ENCODE data around the gene PARD3B. TPM values are rescaled to one million over a fixed set of nuclear protein-coding genes. Genes with fewer than 3 reads are reported as not detected.

Gene PARD3B
- total and polyA plus RNA-seq, 3 donors from 2014 or later, result 14.6 to 36.8 (median 29.6) TPM

DNA sequence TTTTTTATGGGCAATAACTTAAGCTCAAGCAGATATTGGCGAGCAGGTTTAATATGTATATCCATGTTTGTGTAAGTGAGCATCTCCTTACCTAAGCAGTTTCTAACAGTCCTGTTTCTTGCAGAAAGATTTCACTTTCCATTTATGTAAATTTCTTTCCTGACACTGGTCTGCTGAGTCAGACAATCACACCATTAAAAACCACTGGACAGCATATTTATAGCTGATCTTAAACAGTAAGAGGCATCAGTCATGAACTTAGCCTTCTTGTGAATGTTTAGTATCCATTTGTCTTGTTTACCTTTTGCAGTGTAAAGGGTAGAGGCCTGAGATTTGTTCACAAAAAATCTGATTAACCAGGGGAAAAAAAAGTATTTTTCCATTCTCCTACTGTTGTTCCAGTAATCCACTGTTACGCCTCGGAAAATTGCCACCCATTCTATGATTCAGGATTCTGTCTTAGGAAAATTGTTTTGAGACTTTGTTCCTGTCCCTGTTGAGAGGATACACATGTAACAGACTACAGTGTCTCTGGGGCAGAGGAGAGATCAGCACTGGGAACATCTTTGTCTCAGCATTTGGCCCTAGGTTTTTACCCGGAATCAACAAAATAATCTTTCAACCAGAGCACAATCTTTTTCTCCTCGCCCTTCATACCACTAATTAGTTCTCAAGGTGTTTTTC, 616.0 kb downstream of the PARD3B start:
- Histone ChIP-seq H3K4me3 (no peak overlapping the region), H3K27ac (no peak overlapping the region), H3K9me3 (no peaks in the 10 kb centered on the region), H3K36me3 (ENCODE audit: low read depth, missing control alignments) (no peaks in the 10 kb centered on the region), H3K27me3 (no peaks in the 10 kb centered on the region), H3K4me1 (no peaks in the 10 kb centered on the region)
- intact Hi-C loops (cut with DNase I; ENCODE audit: low total_unique reads), result no loop called here
- WGBS, 2 donors, result 77 to 81% methylated on average over 5 of the region's 5 CpGs
- no peak for TF ChIP-seq POLR2A (IDR thresholded peaks at IDR 0.05)
- TF ChIP-seq, protein P1, sequence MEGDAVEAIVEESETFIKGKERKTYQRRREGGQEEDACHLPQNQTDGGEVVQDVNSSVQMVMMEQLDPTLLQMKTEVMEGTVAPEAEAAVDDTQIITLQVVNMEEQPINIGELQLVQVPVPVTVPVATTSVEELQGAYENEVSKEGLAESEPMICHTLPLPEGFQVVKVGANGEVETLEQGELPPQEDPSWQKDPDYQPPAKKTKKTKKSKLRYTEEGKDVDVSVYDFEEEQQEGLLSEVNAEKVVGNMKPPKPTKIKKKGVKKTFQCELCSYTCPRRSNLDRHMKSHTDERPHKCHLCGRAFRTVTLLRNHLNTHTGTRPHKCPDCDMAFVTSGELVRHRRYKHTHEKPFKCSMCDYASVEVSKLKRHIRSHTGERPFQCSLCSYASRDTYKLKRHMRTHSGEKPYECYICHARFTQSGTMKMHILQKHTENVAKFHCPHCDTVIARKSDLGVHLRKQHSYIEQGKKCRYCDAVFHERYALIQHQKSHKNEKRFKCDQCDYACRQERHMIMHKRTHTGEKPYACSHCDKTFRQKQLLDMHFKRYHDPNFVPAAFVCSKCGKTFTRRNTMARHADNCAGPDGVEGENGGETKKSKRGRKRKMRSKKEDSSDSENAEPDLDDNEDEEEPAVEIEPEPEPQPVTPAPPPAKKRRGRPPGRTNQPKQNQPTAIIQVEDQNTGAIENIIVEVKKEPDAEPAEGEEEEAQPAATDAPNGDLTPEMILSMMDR (IDR thresholded peaks at IDR 0.05), result no peak
- DNase-seq, result no peak

DNA sequence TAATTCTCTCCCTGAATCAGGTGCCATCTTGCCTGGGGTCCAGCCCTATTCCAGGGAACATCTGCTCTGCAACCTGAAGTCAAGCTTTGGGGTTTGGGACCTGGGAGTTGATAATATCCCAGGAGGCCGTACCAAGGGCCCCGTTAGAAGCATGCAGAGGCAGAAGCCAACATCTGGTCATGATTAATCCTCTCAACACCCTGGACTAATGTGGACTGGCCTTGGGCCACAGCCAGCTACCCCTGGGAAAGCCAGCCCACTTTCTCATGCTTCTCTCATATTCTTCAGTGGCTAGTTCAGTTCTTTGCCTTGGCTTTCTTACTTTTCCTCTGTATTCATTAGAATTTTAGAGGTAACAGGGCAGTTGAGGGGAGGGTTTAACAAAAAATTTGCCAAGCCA, 621.5 kb downstream of the PARD3B start:
- Histone ChIP-seq H3K9me3 (no peaks in the 10 kb centered on the region), H3K4me1 (no peaks in the 10 kb centered on the region), H3K36me3 (ENCODE audit: low read depth, missing control alignments) (no peaks in the 10 kb centered on the region), H3K27me3 (no peaks in the 10 kb centered on the region), H3K4me3 (no peak overlapping the region), H3K27ac (no peak overlapping the region)
- TF ChIP-seq, protein P1 (IDR thresholded peaks at IDR 0.05), result no peak
- TF ChIP-seq POLR2A (IDR thresholded peaks at IDR 0.05), result no peak
- WGBS, 2 donors, result 80 to 81% methylated on average over 2 of the region's 2 CpGs
- DNase-seq, result no peak
- intact Hi-C loops (cut with DNase I; ENCODE audit: low total_unique reads), result no loop called here

DNA sequence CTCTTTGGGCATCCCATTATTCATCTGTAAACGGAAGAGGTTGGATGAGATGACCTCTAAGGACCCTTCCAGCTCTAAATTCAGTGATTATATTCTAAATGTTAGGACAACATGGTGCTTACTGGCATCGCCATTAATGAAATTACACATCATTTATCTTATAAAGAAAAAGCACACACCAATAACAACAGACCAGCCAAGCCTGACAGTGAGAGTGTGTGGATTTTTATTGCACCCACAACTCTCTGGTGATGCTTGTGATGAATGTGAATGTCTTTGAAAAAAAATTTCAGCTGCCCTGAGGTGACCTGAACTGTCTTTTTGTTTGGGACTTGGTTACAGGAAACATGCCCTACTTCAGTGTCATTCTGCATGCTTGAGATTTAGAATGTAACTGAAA, 623.7 kb downstream of the PARD3B start:
- intact Hi-C loops (cut with DNase I; ENCODE audit: low total_unique reads), result no loop called here
- DNase-seq, result no peak
- Histone ChIP-seq H3K4me1 (no peaks in the 10 kb centered on the region), H3K36me3 (ENCODE audit: low read depth, missing control alignments) (no peaks in the 10 kb centered on the region), H3K27me3 (no peaks in the 10 kb centered on the region), H3K9me3 (no peaks in the 10 kb centered on the region), H3K4me3 (no peak overlapping the region), H3K27ac (no peak overlapping the region)
- no peak for TF ChIP-seq POLR2A (IDR thresholded peaks at IDR 0.05)
- TF ChIP-seq, protein P1 (IDR thresholded peaks at IDR 0.05), result no peak
- WGBS, 2 donors, result 92 to 95% methylated on average over 2 of the region's 2 CpGs

DNA sequence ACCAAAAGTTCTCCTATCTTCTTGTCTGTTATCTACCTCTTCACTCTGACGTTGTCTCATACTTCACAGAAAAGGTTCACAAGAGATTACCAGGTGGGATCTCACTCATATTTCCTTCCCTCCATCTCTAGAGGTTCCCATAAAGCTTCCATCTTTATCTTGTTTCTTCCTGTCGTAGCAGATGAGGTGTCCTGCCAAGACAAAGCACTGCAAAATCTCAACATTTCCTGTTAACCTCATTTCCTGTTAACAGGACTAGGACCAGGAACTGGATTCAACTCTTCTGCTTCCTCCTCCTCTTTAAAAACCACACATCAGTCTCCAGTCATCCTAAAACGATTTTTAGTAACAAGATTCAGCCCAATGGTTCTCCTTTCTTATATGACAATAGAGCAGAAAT, 624.2 kb downstream of the PARD3B start:
- H3K4me1 ChIP-seq, result no peaks in the 10 kb centered on the region
- H3K4me3 ChIP-seq, result no peak overlapping the region
- no peak for TF ChIP-seq POLR2A (IDR thresholded peaks at IDR 0.05)
- TF ChIP-seq, protein P1 (IDR thresholded peaks at IDR 0.05), result no peak
- no peaks in the 10 kb centered on the region for H3K27me3 ChIP-seq
- no peak for DNase-seq
- WGBS, 2 donors, result 61 to 77% methylated on average over 3 of the region's 3 CpGs
- H3K36me3 ChIP-seq (ENCODE audit: low read depth, missing control alignments), result no peaks in the 10 kb centered on the region
- no peaks in the 10 kb centered on the region for H3K9me3 ChIP-seq
- intact Hi-C loops (cut with DNase I; ENCODE audit: low total_unique reads), result no loop called here
- H3K27ac ChIP-seq, result no peak overlapping the region

- Histone ChIP-seq H3K27ac (no peak overlapping the region), H3K36me3 (ENCODE audit: low read depth, missing control alignments) (no peaks in the 10 kb centered on the region), H3K9me3 (no peaks in the 10 kb centered on the region), H3K4me3 (no peak overlapping the region), H3K4me1 (no peaks in the 10 kb centered on the region), H3K27me3 (no peaks in the 10 kb centered on the region)
- TF ChIP-seq POLR2A (IDR thresholded peaks at IDR 0.05), result no peak
- TF ChIP-seq, protein P1 (IDR thresholded peaks at IDR 0.05), result no peak
- no peak for DNase-seq
- 80 to 89% methylated on average over 12 of the region's 12 CpGs for WGBS, 2 donors
- intact Hi-C loops (cut with DNase I; ENCODE audit: low total_unique reads), result no loop called here
Measured at GRCh38 chr2:205170399-205170798, 625.1 kb downstream of the PARD3B start.
